ENCODE measurements around the gene EDAR.

EDAR gene

DNA sequence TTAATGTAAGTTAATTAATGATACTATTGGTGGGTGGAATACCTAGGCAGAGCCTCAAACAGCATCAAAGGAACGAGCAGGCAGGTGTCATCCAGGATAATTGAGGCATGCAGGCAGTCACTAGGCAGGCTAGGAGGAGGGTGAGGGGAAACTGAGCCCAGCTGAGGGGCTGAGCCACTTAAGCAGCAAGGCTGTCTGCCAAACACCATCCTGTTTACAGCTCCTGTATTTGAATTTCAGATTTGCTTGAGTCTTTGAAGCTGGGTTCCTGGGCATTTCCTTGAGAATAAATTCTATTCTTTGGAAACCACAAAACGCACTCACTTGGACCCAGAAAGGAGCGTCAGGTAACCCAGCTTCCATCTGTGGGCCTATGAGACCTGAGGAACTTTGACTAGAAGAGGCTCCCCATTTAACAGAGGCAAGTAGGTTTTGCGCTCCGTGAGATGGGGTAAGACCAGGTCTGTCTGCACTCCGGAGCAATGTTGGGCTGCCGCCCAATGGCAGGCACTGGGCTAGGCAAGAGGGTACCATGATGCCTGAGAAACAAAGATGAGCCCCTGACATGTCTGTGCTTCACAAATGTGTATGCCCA, 2.0 kb downstream of the EDAR start:
- Histone ChIP-seq H3K4me3 (no peak overlapping the region), H3K27ac (no peak overlapping the region)
- TF ChIP-seq, protein P1, sequence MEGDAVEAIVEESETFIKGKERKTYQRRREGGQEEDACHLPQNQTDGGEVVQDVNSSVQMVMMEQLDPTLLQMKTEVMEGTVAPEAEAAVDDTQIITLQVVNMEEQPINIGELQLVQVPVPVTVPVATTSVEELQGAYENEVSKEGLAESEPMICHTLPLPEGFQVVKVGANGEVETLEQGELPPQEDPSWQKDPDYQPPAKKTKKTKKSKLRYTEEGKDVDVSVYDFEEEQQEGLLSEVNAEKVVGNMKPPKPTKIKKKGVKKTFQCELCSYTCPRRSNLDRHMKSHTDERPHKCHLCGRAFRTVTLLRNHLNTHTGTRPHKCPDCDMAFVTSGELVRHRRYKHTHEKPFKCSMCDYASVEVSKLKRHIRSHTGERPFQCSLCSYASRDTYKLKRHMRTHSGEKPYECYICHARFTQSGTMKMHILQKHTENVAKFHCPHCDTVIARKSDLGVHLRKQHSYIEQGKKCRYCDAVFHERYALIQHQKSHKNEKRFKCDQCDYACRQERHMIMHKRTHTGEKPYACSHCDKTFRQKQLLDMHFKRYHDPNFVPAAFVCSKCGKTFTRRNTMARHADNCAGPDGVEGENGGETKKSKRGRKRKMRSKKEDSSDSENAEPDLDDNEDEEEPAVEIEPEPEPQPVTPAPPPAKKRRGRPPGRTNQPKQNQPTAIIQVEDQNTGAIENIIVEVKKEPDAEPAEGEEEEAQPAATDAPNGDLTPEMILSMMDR (IDR thresholded peaks at IDR 0.05) = no peak
- no peak for DNase-seq (ENCODE audit: low spot score)

DNA sequence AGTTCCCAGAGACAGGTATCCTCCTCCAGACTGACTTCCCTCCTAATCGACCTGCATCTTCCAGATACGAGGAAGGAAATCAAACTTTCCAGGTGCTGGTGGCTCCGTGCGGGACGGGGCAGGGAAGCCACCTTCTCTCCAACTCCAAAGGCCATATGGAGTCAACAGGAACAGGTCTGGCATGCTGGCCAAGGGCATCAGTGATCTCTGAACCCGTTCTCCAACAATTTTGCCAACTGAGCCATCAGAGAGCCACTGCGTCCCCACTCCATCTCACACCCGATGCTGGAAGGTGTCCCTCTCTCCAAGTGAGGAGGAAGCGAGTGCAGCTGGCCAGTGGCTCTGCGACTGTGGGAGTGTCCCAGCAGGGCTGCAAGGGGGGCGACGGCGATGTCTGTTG, 5.4 kb downstream of the EDAR start:
- TF ChIP-seq, protein P1 (IDR thresholded peaks at IDR 0.05) = no peak
- no peak overlapping the region for H3K27ac ChIP-seq
- DNase-seq (ENCODE audit: low spot score) = no peak
- no peak overlapping the region for H3K4me3 ChIP-seq

GRCh38 chr2:108983061-108983460, 6.0 kb downstream of the EDAR start:
- H3K27ac ChIP-seq = no peak overlapping the region
- TF ChIP-seq, protein P1 (IDR thresholded peaks at IDR 0.05) = no peak

GRCh38 chr2:108982259-108982679, 6.8 kb downstream of the EDAR start:
- TF ChIP-seq, protein P1 (IDR thresholded peaks at IDR 0.05) = no peak
- Histone ChIP-seq H3K4me3 (no peak overlapping the region), H3K27ac (no peak overlapping the region)
- no peak for DNase-seq (ENCODE audit: low spot score)

More at GRCh38 chr2:108983061-108983460, 6.0 kb downstream of the EDAR start:
- DNase-seq (ENCODE audit: low spot score) = no peak
- H3K4me3 ChIP-seq = no peak overlapping the region

GRCh38 chr2:108981846-108982245, 7.2 kb downstream of the EDAR start:
- no peak for DNase-seq (ENCODE audit: low spot score)
- TF ChIP-seq, protein P1 (IDR thresholded peaks at IDR 0.05) = no peak
- no peak overlapping the region for H3K27ac ChIP-seq
- H3K4me3 ChIP-seq = no peak overlapping the region

GRCh38 chr2:108980076-108980475, 8.9 kb downstream of the EDAR start:
- TF ChIP-seq, protein P1 (IDR thresholded peaks at IDR 0.05) = no peak
- H3K27ac ChIP-seq = no peak overlapping the region
- no peak overlapping the region for H3K4me3 ChIP-seq
- DNase-seq (ENCODE audit: low spot score) = no peak

- DNase-seq (ENCODE audit: low spot score) = no peak
- Histone ChIP-seq H3K27ac (no peak overlapping the region), H3K4me3 (no peak overlapping the region)
- TF ChIP-seq, protein P1 (IDR thresholded peaks at IDR 0.05) = no peak
These were observed 9.6 kb downstream of the EDAR start for GRCh38 chr2:108979461-108979860.
